Esophagus squamous epithelium (tissue), 5 donors: ENCODE results near the gene HEY2. TPM values are rescaled to one million over a fixed set of nuclear protein-coding genes. Genes with fewer than 3 reads are reported as not detected.

Experiments
- DNase-seq: peaks from one replicate; lab custom pipeline; 2025; lab: John Stamatoyannopoulos, UW
- H3K27ac ChIP-seq, 4 donors: fragments of 200-600 bp; sonication (generic); one replicate each; pipeline ENCODE4 v1.5.1; 2016 to 2019; ENCODE audit warnings: mild to moderate bottlenecking in 1 of 4
- H3K27me3 ChIP-seq, 4 donors: fragments of 200-600 bp; sonication (generic); 1 replicate in 3 of 4; 2 replicates in 1 of 4; pipeline versions ENCODE4 v1.5.1 to v1.6.0; 2017 to 2021; ENCODE audit warnings: antibody characterized with exemption in 1 of 4
- H3K36me3 ChIP-seq, 3 donors: fragments of 200-600 bp; sonication (generic); one replicate each; pipeline ENCODE4 v1.5.1; 2016 to 2019
- H3K4me1 ChIP-seq, 3 donors: fragments of 200-600 bp; sonication (generic); one replicate each; pipeline ENCODE4 v1.5.1; 2017 to 2019
- H3K4me3 ChIP-seq, 4 donors: fragments of 200-600 bp; sonication (generic); 1 replicate in 3 of 4; 2 replicates in 1 of 4; pipeline ENCODE4 v1.5.1; 2016 to 2019; ENCODE audit warnings: mild to moderate bottlenecking in 2 of 4, moderate library complexity in 1 of 4
- H3K9me3 ChIP-seq, 3 donors: fragments of 200-600 bp; sonication (generic); one replicate each; pipeline ENCODE4 v1.5.1; 2016 to 2019
- POLR2A ChIP-seq, 4 donors: fragments of 450-650 bp; IDR thresholded peaks; one replicate each; pipeline ENCODE4 v1.6.1; 2017; ENCODE audit warnings: antibody characterized with exemption in 4 of 4, mild to moderate bottlenecking in 4 of 4, moderate library complexity in 3 of 4
- WGBS, 2 donors: methylation state at CpG; one replicate each; pipeline ENCODE4 v1.1.5; 2018; 5-methylcytosine and 5-hydroxymethylcytosine counted together
- intact Hi-C: fragments of 100-400 bp; cut with DNase I; formaldehyde crosslinking; loops from one replicate; pipeline ENCODE4 v1.15.0; 2022
- total RNA-seq, 4 donors: library from RNA; depleted of rRNA; stranded (reverse); fragments of >200 nt; gene quantifications; one replicate each; pipeline ENCODE4 v1.1.0, GENCODE V29; 2016
- TF ChIP-seq, protein P1 (sequence below), 6 experiments: fragments of 450-650 bp in 4 of 6; fragments of 200-600 bp in 2 of 6; sonication (generic) in 2 of 6; IDR thresholded peaks; one replicate each; pipeline ENCODE4 v1.5.1; 2016 to 2019; ENCODE audit warnings: antibody characterized with exemption in 6 of 6, mild to moderate bottlenecking in 4 of 6, moderate library complexity in 4 of 6
- donor health status: DM: yes; HTN: yes; CAD: no.

The HEY2 gene
- total RNA-seq, 4 donors from 2014 or later: 0.61 to 2.8 (median 1.3) TPM; not detected in 1

DNA sequence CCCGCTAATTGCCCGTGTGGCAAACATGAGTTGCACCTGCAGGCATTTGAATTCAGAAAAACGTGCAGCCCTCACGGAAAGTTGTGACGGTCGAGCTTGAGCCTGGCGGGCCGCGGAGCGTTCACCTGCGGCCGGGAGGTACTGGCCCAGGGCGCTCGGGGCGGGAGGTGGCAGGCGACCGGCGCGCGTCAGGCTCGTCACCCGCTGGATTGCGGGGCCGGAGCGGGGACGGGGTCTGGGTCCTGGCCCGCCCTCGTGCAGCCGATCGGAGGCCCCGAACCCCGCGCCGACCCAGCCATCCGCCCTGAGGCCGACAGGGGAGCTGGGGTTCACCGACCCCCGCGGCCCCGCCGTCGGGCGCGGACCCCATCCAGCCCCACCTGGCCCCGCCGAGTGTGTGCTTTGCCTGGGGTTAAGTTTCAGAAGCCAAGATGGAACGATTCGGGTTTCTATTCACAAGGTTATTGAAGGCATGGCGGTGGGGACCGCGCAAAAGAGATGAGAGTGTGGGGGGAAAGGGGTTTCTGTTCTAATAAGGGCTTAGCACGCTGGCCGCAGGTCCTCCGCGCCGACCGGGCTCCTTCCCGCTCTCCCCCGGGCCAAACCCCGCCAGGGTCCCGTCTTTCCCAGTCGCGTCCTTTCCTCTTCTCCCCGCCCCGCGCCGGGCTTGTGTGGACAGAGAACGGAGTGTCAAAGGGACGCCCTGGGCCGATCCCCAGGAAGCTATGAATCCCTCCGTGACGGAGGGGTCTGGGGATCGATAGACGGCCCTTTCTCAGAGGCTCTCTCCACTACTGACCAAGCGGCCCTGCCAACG, 1.6 kb upstream of the HEY2 start:
- H3K36me3 ChIP-seq: no peaks in the 10 kb centered on the region
- no peak for DNase-seq

DNA sequence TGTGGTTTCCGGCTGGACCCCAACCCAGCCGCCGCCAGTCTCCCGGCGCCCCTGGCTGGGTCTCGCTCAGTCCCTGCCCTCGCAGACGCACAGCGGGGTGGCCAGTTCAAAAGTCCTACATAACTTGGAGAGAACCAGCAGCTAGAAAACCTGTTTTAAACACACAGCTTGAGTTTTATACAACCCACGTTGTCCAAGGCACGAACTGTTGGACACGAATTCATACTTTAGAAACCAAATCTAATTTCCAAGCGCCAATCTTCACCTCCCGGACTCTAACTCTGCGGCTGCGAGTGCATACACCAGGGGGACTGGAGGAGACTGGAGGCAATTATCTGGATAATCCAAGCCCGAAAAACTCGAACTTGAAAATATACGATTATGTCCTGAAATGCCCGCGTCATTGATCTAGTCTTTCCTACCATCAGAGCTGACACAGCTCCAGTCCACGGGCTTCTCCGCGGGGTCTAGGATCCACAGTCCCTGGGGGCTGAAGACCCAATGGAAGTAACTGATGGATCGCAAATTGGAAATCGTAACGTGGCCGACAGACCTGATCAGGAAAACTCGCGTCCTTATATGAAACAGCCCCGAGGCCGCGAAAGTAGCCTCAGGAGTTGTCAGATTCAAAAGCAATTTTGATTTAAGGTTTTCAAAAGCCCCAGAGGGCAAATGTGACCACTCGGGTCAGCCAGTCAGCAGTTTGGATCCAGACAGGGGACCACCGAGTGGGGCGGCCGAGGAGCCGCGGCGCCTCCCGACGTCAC, 843 bp upstream of the HEY2 start:
- Histone ChIP-seq H3K4me3 (peak overlapping the region; percentile 64 to 73 (median 68)), H3K9me3 (no peaks in the 10 kb centered on the region), H3K27me3 (peaks cover 0 to 96% (median 12%) of the 10 kb centered on the region in 4 donors), H3K4me1 (peaks cover 9 to 49% (median 13%) of the 10 kb centered on the region in 3 donors), H3K27ac (peak overlapping the region; percentile 84 to 91 (median 88)), H3K36me3 (no peaks in the 10 kb centered on the region)
- intact Hi-C loops: no loop called here
- no peak for DNase-seq
- TF ChIP-seq, protein P1, sequence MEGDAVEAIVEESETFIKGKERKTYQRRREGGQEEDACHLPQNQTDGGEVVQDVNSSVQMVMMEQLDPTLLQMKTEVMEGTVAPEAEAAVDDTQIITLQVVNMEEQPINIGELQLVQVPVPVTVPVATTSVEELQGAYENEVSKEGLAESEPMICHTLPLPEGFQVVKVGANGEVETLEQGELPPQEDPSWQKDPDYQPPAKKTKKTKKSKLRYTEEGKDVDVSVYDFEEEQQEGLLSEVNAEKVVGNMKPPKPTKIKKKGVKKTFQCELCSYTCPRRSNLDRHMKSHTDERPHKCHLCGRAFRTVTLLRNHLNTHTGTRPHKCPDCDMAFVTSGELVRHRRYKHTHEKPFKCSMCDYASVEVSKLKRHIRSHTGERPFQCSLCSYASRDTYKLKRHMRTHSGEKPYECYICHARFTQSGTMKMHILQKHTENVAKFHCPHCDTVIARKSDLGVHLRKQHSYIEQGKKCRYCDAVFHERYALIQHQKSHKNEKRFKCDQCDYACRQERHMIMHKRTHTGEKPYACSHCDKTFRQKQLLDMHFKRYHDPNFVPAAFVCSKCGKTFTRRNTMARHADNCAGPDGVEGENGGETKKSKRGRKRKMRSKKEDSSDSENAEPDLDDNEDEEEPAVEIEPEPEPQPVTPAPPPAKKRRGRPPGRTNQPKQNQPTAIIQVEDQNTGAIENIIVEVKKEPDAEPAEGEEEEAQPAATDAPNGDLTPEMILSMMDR (IDR thresholded peaks at IDR 0.05): peak in 2 of 6 experiments; percentile 8 to 10
- TF ChIP-seq POLR2A (IDR thresholded peaks at IDR 0.05): no peak
- WGBS, 2 donors: 1 to 6% methylated on average over 10 to 22 of the region's 42 CpGs

More for the DNA sequence above, 1.6 kb upstream of the HEY2 start:
- intact Hi-C loops: no loop called here
- H3K4me1 ChIP-seq: peaks cover 9 to 49% (median 13%) of the 10 kb centered on the region in 3 donors
- peak in 1 of 4 donors; percentile 9 for TF ChIP-seq POLR2A (IDR thresholded peaks at IDR 0.05)
- TF ChIP-seq, protein P1 (IDR thresholded peaks at IDR 0.05): no peak
- H3K9me3 ChIP-seq: no peaks in the 10 kb centered on the region
- peak overlapping the region; percentile 64 to 73 (median 68) for H3K4me3 ChIP-seq
- H3K27me3 ChIP-seq: peaks cover 0 to 89% (median 12%) of the 10 kb centered on the region in 4 donors
- WGBS, 2 donors: 0 to 1% methylated on average over 27 to 28 of the region's 76 CpGs
- H3K27ac ChIP-seq: peak overlapping the region; percentile 84 to 91 (median 88)

DNA sequence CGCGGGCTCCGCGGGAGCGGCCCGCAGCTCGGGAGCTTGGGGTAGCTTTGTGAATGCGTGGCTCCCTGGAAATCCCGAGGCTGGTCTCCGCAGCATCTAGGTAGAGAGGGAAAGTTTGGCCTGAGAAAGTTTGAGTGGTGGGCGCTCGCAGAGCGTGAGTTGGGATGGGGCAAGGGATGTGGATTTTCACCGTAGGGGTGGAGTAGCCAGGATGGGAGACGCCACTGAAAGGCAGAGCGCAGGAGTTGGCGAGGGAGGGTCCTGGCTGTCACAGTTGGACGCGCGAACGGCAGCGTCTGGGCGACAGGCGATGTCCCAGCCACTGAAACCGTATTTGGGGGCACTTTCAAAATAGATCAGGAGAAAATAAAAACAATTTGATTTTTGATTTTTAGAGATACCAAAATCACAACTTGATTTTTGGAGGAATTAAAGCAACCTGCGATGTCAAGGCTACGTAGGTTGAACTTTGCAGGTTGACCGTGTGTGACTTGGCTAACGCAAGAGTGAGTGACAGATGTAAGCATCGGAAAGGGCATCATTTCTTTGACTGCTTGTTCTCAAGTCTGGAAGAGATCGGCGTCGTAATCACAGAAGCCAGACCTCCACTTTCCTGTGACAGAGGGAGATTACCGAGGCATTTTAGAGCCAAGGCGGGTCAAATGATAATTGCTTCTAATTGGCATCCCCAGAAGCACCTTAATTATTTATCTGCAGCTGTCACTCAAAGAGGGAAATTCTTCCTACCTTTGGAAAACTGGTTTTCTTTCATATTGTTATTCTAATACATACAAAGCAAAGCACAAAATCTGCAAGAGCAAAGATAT, 646 bp downstream of the HEY2 start:
- Histone ChIP-seq H3K27ac (peak overlapping the region; percentile 81 to 91 (median 87)), H3K4me3 (peak overlapping the region; percentile 64 to 73 (median 68)), H3K4me1 (peaks cover 9 to 49% (median 13%) of the 10 kb centered on the region in 3 donors), H3K27me3 (peaks cover 0 to 86% (median 12%) of the 10 kb centered on the region in 4 donors), H3K9me3 (no peaks in the 10 kb centered on the region), H3K36me3 (no peaks in the 10 kb centered on the region)
- intact Hi-C loops: no loop called here
- WGBS, 2 donors: 1 to 4% methylated on average over 17 to 22 of the region's 35 CpGs
- TF ChIP-seq, protein P1 (IDR thresholded peaks at IDR 0.05): no peak
- TF ChIP-seq POLR2A (IDR thresholded peaks at IDR 0.05): no peak
- no peak for DNase-seq

DNA sequence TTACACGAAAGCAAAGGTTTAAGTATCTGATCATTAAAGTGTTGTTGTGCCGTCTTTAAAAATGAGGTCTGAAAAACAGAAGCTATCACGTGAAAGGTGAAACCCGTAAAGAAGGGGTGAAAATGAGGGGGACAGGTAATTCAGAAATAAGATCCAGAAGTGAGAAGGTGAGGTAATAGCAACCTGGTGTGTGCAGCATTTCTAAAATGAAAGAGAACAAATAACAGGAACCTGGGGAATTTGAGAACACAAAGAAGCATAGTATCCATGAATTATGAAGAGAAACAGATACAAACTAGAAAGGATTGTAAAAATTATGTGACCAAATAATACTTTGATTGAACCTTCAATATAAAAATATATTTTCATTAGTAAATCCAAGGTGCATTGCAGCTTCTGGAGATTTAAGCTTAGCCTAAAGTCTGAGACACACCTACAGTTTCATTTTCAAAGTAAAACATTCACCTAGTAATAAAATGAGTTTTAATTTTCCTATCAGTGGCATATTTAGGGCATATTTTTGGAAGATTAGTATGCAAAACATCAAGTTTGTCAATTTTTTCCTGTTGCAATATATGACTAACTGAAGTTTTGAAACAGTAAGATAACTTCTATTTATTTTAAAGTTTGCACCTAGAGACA, 1.4 kb downstream of the HEY2 start:
- no peak for TF ChIP-seq POLR2A (IDR thresholded peaks at IDR 0.05)
- TF ChIP-seq, protein P1 (IDR thresholded peaks at IDR 0.05): no peak
- H3K36me3 ChIP-seq: peaks cover 0 to 5% (median 0%) of the 10 kb centered on the region in 3 donors
- H3K27me3 ChIP-seq: peaks cover 0 to 82% (median 10%) of the 10 kb centered on the region in 4 donors
- 13 to 21% methylated on average over 4 of the region's 4 CpGs for WGBS, 2 donors
- H3K27ac ChIP-seq: peak overlapping the region in 3 of 4 donors; percentile 81 to 91 (median 90)
- peaks cover 9 to 48% (median 13%) of the 10 kb centered on the region in 3 donors for H3K4me1 ChIP-seq
- H3K4me3 ChIP-seq: peak overlapping the region in 3 of 4 donors; percentile 64 to 73 (median 67)
- intact Hi-C loops: no loop called here
- no peak for DNase-seq
- no peaks in the 10 kb centered on the region for H3K9me3 ChIP-seq
